Coronary artery (tissue), 2 donors: Measurements from ENCODE around the gene ZNF254.

Experiments
- DNase-seq: peaks from one replicate; pipeline ENCODE4 v3.0.0-alpha.2; 2017; ENCODE audit warnings: low spot score
- H3K27ac ChIP-seq, 2 donors: fragments of 200-600 bp; sonication (generic); one replicate each; pipeline ENCODE4 v1.5.1; 2016 to 2019
- H3K4me3 ChIP-seq: fragments of 200-600 bp; sonication (generic); 2 replicates; pipeline ENCODE4 v1.5.1; 2016; ENCODE audit warnings: mild to moderate bottlenecking, moderate library complexity
- CTCF ChIP-seq: fragments of 200-600 bp; sonication (generic); IDR thresholded peaks from one replicate; pipeline ENCODE4 v1.5.1; 2019; ENCODE audit warnings: antibody characterized with exemption

The ZNF254 gene

GRCh38 chr19:24178207-24178606, 91.2 kb downstream of the ZNF254 start:
- no peak overlapping the region for H3K4me3 ChIP-seq
- no peak for DNase-seq
- no peak for TF ChIP-seq CTCF
- H3K27ac ChIP-seq: no peak overlapping the region
